Measurements from ENCODE around the gene AMPH. TPM values are rescaled to one million over a fixed set of nuclear protein-coding genes. Genes with fewer than 3 reads are reported as not detected.

AMPH gene
- total RNA-seq, 1 donor from 2014 or later: 1.8 TPM

DNA sequence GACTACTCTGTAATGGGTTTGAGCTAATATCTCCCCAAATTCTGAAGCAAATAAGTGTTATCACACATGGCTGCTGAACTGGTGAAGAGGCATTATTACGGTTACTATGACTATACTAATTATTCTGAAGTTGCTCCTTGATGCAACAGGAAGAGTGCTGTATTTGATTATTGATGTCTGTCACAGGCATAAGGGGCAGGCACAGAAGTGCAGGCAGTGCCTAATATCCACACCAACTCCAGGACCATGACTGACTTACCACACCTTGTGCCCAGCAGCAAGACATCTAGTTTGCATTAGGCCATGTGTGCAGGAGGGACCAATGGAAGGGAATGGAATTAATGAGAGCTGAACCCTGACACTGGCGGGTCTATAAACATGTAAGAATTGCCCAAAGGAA lies 62.7 kb downstream of the AMPH start:
- Mint-ChIP-seq H3K9me3 (ENCODE audit: low read depth) (peaks cover 3% of the 10 kb centered on the region), H3K4me1 (ENCODE audit: low read depth) (no peaks in the 10 kb centered on the region), H3K36me3 (ENCODE audit: insufficient read depth) (no peaks in the 10 kb centered on the region), H3K27me3 (no peaks in the 10 kb centered on the region), H3K4me3 (ENCODE audit: low read depth) (no peak overlapping the region), H3K27ac (no peak overlapping the region)
- TF ChIP-seq, protein P1, sequence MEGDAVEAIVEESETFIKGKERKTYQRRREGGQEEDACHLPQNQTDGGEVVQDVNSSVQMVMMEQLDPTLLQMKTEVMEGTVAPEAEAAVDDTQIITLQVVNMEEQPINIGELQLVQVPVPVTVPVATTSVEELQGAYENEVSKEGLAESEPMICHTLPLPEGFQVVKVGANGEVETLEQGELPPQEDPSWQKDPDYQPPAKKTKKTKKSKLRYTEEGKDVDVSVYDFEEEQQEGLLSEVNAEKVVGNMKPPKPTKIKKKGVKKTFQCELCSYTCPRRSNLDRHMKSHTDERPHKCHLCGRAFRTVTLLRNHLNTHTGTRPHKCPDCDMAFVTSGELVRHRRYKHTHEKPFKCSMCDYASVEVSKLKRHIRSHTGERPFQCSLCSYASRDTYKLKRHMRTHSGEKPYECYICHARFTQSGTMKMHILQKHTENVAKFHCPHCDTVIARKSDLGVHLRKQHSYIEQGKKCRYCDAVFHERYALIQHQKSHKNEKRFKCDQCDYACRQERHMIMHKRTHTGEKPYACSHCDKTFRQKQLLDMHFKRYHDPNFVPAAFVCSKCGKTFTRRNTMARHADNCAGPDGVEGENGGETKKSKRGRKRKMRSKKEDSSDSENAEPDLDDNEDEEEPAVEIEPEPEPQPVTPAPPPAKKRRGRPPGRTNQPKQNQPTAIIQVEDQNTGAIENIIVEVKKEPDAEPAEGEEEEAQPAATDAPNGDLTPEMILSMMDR (IDR thresholded peaks at IDR 0.05; ENCODE audit: unreplicated experiment): no peak
- no peak for DNase-seq (ENCODE audit: low spot score, unreplicated experiment)

DNA sequence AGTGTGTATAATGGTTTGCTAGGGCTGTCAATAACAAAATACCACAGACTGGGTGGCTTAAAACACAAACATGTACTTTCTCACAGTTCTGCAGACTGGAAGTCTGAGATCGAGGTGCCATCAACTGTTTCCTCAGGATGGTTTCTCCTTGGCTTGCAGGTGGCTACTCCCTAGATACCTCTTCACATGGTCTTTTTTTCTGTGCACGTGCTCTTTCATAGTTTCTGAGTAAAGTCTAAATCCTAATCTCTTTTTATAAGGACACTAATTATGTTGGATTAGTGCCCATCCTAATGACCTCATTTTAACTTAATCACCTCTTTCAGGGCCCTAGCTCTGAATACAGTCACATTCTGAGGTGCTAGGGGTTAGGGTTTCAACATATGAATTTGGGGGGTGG lies 65.9 kb downstream of the AMPH start:
- no peaks in the 10 kb centered on the region for H3K27me3 Mint-ChIP-seq
- TF ChIP-seq, protein P1 (IDR thresholded peaks at IDR 0.05; ENCODE audit: unreplicated experiment): no peak
- no peaks in the 10 kb centered on the region for H3K4me1 Mint-ChIP-seq (ENCODE audit: low read depth)
- H3K9me3 Mint-ChIP-seq (ENCODE audit: low read depth): peaks cover 3% of the 10 kb centered on the region
- no peaks in the 10 kb centered on the region for H3K36me3 Mint-ChIP-seq (ENCODE audit: insufficient read depth)
- H3K4me3 Mint-ChIP-seq (ENCODE audit: low read depth): no peak overlapping the region
- H3K27ac Mint-ChIP-seq: no peak overlapping the region
- DNase-seq (ENCODE audit: low spot score, unreplicated experiment): no peak

DNA sequence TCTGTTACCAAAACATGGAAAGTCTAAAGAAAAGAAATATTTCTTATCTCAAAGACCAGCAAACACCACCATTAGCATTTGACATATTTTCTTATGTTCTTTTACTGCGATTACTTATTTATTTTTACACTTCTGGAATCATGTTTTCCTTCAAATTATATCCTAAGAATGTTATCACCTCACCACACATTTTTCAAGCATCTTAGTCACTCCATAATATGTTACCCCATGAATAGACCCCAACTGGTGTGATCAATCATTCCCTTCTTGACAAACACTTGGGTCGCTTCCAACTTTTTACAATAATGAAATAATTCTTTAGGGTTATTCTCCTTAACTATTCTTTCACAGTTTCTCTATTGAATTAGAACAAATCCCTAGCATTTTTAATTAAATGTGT lies 67.4 kb downstream of the AMPH start:
- TF ChIP-seq, protein P1 (IDR thresholded peaks at IDR 0.05; ENCODE audit: unreplicated experiment): no peak
- Mint-ChIP-seq H3K27me3 (no peaks in the 10 kb centered on the region), H3K4me1 (ENCODE audit: low read depth) (no peaks in the 10 kb centered on the region), H3K36me3 (ENCODE audit: insufficient read depth) (no peaks in the 10 kb centered on the region), H3K4me3 (ENCODE audit: low read depth) (no peak overlapping the region), H3K9me3 (ENCODE audit: low read depth) (peaks cover 3% of the 10 kb centered on the region), H3K27ac (no peak overlapping the region)
- no peak for DNase-seq (ENCODE audit: low spot score, unreplicated experiment)

DNA sequence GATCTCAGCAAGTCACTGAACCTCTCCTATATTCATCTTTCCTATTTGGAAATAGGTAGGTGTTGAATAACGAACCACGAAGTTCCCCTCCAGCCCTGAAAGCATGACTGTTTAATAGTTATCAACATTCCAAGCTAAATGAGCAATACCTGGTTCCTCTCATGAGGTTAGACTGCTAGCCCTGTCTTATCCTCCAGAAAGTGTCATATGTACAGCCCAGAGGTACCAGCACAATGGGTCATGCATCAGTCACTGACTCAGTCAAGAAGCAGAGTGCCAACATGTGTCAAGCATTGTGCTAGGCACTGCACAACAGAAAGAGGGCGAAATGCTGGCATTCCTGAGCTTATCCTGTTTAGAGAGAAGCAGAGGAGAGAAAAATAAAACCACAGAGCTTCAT lies 70.0 kb downstream of the AMPH start:
- H3K36me3 Mint-ChIP-seq (ENCODE audit: insufficient read depth): no peaks in the 10 kb centered on the region
- H3K4me1 Mint-ChIP-seq (ENCODE audit: low read depth): no peaks in the 10 kb centered on the region
- DNase-seq (ENCODE audit: low spot score, unreplicated experiment): no peak
- TF ChIP-seq, protein P1 (IDR thresholded peaks at IDR 0.05; ENCODE audit: unreplicated experiment): no peak
- H3K27me3 Mint-ChIP-seq: no peaks in the 10 kb centered on the region
- H3K4me3 Mint-ChIP-seq (ENCODE audit: low read depth): no peak overlapping the region
- no peaks in the 10 kb centered on the region for H3K9me3 Mint-ChIP-seq (ENCODE audit: low read depth)
- H3K27ac Mint-ChIP-seq: no peak overlapping the region

DNA sequence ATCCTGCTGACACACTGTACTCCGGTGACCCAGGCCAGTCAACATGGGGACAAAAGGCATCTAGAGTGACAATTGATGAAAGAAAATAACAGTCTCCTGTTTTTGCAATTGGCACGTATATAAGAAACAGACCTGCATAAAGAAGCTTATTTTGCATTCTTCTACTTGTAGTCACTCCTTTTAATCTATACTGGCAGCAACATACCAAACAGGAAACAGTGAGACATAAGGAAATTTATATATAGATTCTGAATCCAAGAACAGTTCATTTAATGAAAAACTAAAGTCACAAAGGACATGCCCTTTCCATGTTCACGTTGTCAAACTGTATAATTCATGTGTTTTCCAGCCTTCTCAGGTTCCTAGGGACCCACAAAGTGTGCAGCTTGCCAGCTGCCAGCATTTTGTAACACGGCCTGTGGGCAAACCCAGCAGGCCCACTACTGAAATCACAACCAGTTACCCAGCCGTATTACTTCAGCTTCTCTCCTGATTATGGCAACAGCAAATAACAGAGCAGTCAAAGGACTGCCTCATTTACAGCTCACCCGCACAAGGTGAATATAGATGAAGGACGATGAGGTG lies 72.3 kb downstream of the AMPH start:
- H3K4me3 Mint-ChIP-seq (ENCODE audit: low read depth): no peak overlapping the region
- no peaks in the 10 kb centered on the region for H3K27me3 Mint-ChIP-seq
- H3K4me1 Mint-ChIP-seq (ENCODE audit: low read depth): no peaks in the 10 kb centered on the region
- TF ChIP-seq, protein P1 (IDR thresholded peaks at IDR 0.05; ENCODE audit: unreplicated experiment): no peak
- no peaks in the 10 kb centered on the region for H3K9me3 Mint-ChIP-seq (ENCODE audit: low read depth)
- H3K36me3 Mint-ChIP-seq (ENCODE audit: insufficient read depth): no peaks in the 10 kb centered on the region
- H3K27ac Mint-ChIP-seq: no peak overlapping the region
- no peak for DNase-seq (ENCODE audit: low spot score, unreplicated experiment)

All from progenitor cell of endocrine pancreas (in vitro differentiated cells).